ENCODE data around the gene MYO10. TPM values are rescaled to one million over a fixed set of nuclear protein-coding genes. Genes with fewer than 3 reads are reported as not detected.

Gene MYO10
- total RNA-seq, 2 experiments from 2014 or later, result not detected

DNA sequence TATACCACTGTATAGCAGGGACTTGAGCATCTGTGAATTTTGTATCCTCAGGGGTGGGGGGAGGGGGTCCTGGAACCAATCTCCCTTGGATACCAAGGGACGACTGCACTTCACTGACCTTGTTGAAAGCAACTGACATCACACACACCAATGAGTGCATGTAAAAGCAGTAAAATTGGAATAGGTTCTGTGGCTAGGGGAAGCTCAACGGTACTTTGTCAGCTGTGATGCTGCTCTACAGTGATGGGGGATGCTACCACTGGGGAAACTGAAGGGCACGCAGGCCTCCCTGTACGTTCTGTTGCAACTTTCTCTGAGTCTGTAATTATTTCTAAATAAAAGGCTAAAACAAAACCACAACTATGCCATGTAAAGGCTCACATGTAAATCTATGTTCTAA, 272.2 kb downstream of the MYO10 start:
- ChIA-PET CTCF (no interaction called here), POLR2A (interaction anchor here (1.6 to 2.5 kb wide), 2 partner anchors 34 to 47 kb away, joined by 6 to 9 read pairs; partner anchors contain the start of gene RETREG1)

DNA sequence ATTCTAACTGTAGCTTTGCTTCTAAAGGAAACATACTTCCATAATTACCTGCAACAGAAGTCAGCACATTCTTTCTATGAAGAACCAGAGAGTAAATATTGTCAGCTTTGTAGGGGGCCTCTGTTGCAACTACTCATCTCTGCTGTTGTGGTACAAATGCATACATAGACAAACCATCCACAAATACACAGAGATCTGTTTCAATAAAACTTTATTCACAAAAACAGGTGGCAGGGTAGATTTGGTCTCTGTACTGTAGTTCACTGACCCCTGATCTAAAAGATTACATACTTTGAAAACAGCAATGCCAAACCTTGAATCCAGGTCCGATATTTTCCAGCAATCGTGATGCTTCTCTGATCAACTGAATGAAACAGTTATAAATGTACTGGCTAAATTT, 274.4 kb downstream of the MYO10 start:
- peaks cover 0 to 4% of the 10 kb centered on the region in 2 experiments for H3K9me3 ChIP-seq (ENCODE audit: control insufficient read depth in 1 of 2, insufficient read depth in 1 of 2, low read length in 2 of 2)

More for the DNA sequence above, 272.2 kb downstream of the MYO10 start:
- H3K27ac ChIP-seq (ENCODE audit: low read depth in 1 of 2, low read length in 2 of 2), result no peak overlapping the region
- no peak for TF ChIP-seq CTCF (IDR thresholded peaks at IDR 0.05)
- no peak for DNase-seq
- ATAC-seq (ENCODE audit: poor library complexity), result no peak
- no peaks in the 10 kb centered on the region for H3K9me3 ChIP-seq (ENCODE audit: control insufficient read depth in 1 of 2, insufficient read depth in 1 of 2, low read length in 2 of 2)
- intact Hi-C loops (cut with DNase I, micrococcal nuclease), result loop anchor here (10.0 kb wide), 1 partner anchor 109 kb away; no protein-coding TSS in a partner anchor
- H3K27ac Mint-ChIP-seq, result no peak overlapping the region
- H3K9me3 Mint-ChIP-seq, result no peaks in the 10 kb centered on the region
- H3K4me1 ChIP-seq (ENCODE audit: insufficient read depth, low read length), result peaks cover 7% of the 10 kb centered on the region
- no peaks in the 10 kb centered on the region for H3K27me3 ChIP-seq (ENCODE audit: control insufficient read depth in 1 of 2, insufficient read depth in 2 of 2, low read length in 2 of 2)
- H3K27me3 Mint-ChIP-seq, result no peaks in the 10 kb centered on the region
- H3K36me3 ChIP-seq (ENCODE audit: insufficient read depth, low read length), result no peaks in the 10 kb centered on the region
- no peak overlapping the region for H3K4me3 Mint-ChIP-seq
- H3K4me1 Mint-ChIP-seq (ENCODE audit: low read depth), result peaks cover 29% of the 10 kb centered on the region
- no peaks in the 10 kb centered on the region for H3K36me3 Mint-ChIP-seq (ENCODE audit: low read depth)
- no peak overlapping the region for H3K4me3 ChIP-seq (ENCODE audit: low read length)

DNA sequence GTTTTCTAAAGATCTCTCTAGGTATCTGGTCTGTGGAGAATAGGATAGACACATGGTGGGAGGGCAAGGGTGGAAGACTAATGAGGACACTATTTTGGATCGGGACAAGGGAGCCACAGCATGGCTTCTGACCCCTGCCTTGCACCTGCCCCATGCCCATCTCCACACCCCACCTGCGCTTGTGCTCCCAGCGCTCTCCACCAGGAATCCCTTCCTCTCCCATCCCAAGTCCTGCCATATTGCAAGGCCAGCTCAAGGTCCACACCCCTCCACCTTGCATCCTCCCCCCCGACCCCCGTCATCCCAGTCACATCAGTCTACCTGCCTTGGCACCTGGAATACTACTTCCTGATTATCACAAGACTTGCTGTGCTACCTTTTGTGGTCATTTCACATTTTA, 275.1 kb downstream of the MYO10 start:
- no peaks in the 10 kb centered on the region for H3K27me3 Mint-ChIP-seq
- H3K4me1 Mint-ChIP-seq (ENCODE audit: low read depth), result peaks cover 20% of the 10 kb centered on the region
- H3K27ac ChIP-seq (ENCODE audit: low read depth in 1 of 2, low read length in 2 of 2), result no peak overlapping the region
- H3K27me3 ChIP-seq (ENCODE audit: control insufficient read depth in 1 of 2, insufficient read depth in 2 of 2, low read length in 2 of 2), result no peaks in the 10 kb centered on the region
- intact Hi-C loops (cut with DNase I, micrococcal nuclease), result loop anchor here (10.0 kb wide), 1 partner anchor 106 kb away; no protein-coding TSS in a partner anchor
- ATAC-seq (ENCODE audit: poor library complexity) (no peak), DNase-seq (no peak)
- peaks cover 0 to 4% of the 10 kb centered on the region in 2 experiments for H3K9me3 ChIP-seq (ENCODE audit: control insufficient read depth in 1 of 2, insufficient read depth in 1 of 2, low read length in 2 of 2)
- H3K36me3 ChIP-seq (ENCODE audit: insufficient read depth, low read length), result no peaks in the 10 kb centered on the region
- no peak for TF ChIP-seq CTCF (IDR thresholded peaks at IDR 0.05)
- no peaks in the 10 kb centered on the region for H3K36me3 Mint-ChIP-seq (ENCODE audit: low read depth)
- no peak overlapping the region for H3K27ac Mint-ChIP-seq
- POLR2A ChIA-PET, result no interaction called here
- CTCF ChIA-PET, result no interaction called here
- no peak overlapping the region for H3K4me3 ChIP-seq (ENCODE audit: low read length)
- no peaks in the 10 kb centered on the region for H3K9me3 Mint-ChIP-seq
- H3K4me3 Mint-ChIP-seq, result no peak overlapping the region
- peaks cover under 1% of the 10 kb centered on the region for H3K4me1 ChIP-seq (ENCODE audit: insufficient read depth, low read length)

More for the DNA sequence above, 274.4 kb downstream of the MYO10 start:
- no peaks in the 10 kb centered on the region for H3K27me3 Mint-ChIP-seq
- Histone ChIP-seq H3K4me1 (ENCODE audit: insufficient read depth, low read length) (peaks cover 7% of the 10 kb centered on the region), H3K27ac (ENCODE audit: low read depth in 1 of 2, low read length in 2 of 2) (no peak overlapping the region), H3K36me3 (ENCODE audit: insufficient read depth, low read length) (no peaks in the 10 kb centered on the region), H3K4me3 (ENCODE audit: low read length) (no peak overlapping the region), H3K27me3 (ENCODE audit: control insufficient read depth in 1 of 2, insufficient read depth in 2 of 2, low read length in 2 of 2) (no peaks in the 10 kb centered on the region)
- ChIA-PET CTCF (no interaction called here), POLR2A (interaction anchor here (2.5 kb wide), 1 partner anchor 45 kb away, joined by 9 read pairs; the partner anchor contains the start of gene RETREG1)
- intact Hi-C loops (cut with DNase I, micrococcal nuclease), result loop anchor here (10.0 kb wide), 1 partner anchor 107 kb away; no protein-coding TSS in a partner anchor
- peaks cover 26% of the 10 kb centered on the region for H3K4me1 Mint-ChIP-seq (ENCODE audit: low read depth)
- no peaks in the 10 kb centered on the region for H3K36me3 Mint-ChIP-seq (ENCODE audit: low read depth)
- ATAC-seq (ENCODE audit: poor library complexity) (no peak), DNase-seq (no peak)
- TF ChIP-seq CTCF (IDR thresholded peaks at IDR 0.05), result no peak
- no peaks in the 10 kb centered on the region for H3K9me3 Mint-ChIP-seq
- no peak overlapping the region for H3K27ac Mint-ChIP-seq
- H3K4me3 Mint-ChIP-seq, result no peak overlapping the region

Measured in CD4-positive, alpha-beta T cell (primary cell).